NCI-H1436 treated with DMSO at 0.1 percent for 48 hours (cell line): ENCODE results near the gene CNOT6L.

Experiments used
- DNase-seq: peaks from one replicate; lab custom pipeline; 2025; lab: John Stamatoyannopoulos, UW

CNOT6L gene

GRCh38 chr4:77712675-77713074, 106.5 kb downstream of the CNOT6L start:
- no peak for DNase-seq

GRCh38 chr4:77711469-77711868, 107.7 kb downstream of the CNOT6L start:
- no peak for DNase-seq

GRCh38 chr4:77710684-77711083, 108.5 kb downstream of the CNOT6L start:
- DNase-seq = no peak

- no peak for DNase-seq
These were observed 109.1 kb downstream of the CNOT6L start for GRCh38 chr4:77710059-77710458.

- no peak for DNase-seq
These were observed 112.5 kb downstream of the CNOT6L start for GRCh38 chr4:77706717-77707116.

GRCh38 chr4:77703666-77704065, 115.5 kb downstream of the CNOT6L start:
- no peak for DNase-seq

- DNase-seq = no peak
These were observed 118.0 kb downstream of the CNOT6L start for GRCh38 chr4:77701121-77701520.

DNA sequence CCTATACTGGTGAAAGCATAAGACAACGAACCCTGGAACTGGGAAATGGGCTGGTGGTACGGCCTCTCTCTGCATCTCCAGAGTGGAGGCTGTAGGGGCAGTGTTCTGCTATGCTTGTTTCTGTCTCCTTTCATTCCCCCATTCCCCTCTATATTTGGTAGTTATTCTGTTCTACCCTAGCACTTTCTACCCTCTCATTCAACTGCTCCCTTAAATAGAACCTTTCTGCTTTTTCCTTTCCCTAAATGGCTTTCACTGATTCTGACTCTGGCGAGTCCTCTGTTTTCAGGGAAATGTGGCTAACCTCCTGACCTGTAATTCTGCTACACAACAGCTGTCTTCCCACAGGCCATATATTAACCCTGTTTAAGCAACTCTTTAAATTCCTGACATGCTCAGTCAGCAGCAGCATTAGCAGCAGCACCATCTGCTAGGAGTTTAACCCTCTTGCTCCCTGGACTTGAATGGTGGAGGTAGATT, 119.4 kb downstream of the CNOT6L start:
- DNase-seq = no peak

DNA sequence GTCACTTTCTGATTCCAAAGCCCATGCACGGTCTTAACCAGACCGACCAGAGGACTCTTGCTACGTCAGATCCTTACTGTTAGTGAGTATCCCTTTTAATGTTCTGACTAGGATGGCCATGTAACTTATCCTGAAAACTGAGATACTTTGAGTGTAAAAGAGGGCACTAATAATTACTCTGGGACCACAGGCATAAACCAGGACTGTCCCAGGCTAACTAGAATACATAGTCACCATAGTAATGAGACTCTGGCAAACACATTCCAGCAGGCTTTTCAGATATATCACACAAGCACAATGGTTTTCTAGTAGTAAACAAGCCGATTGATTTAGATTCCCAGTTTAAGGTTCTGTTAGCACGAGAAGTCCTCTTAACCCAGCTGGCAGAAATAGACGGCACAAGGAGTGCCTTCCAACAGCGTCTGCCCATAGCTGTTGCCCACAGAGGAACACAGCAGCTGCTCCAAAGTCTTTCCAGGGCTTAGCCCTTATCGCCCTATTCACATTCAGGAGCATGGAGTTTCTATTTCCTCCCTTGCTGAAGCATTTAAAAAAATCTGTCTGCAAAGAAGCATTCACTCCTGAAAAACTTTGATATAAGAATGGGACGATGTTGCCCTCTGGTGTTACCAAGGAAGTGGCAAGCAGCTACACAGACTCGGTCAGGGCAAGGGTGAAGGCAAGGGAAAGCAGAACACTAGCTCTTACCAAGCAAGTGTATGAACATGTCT, 121.1 kb downstream of the CNOT6L start:
- DNase-seq = no peak

GRCh38 chr4:77695774-77696173, 123.4 kb downstream of the CNOT6L start:
- DNase-seq = no peak

- DNase-seq = no peak
These were observed 126.2 kb downstream of the CNOT6L start for GRCh38 chr4:77692847-77693432.

- no peak for DNase-seq
These were observed 137.4 kb downstream of the CNOT6L start for GRCh38 chr4:77681792-77682191.

DNA sequence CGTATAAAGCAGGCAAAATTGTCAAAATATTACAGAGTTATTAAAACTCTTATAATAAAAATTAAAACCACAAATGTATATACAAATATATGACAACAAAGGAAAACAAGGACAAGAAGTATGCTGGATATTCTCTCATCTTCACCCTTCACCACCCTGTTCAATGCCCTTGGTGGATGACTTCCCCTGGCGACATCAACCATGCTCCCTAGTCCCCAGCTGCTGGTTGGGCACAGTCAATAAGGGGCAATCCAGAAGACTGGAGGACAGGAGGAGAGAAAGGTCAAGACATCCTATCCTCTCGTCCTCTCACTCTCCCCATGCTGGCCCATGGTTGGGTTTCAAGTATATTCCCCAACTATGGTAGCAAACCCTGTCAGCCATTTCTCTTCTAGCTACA, 142.3 kb downstream of the CNOT6L start:
- DNase-seq = no peak

GRCh38 chr4:77671051-77671450, 148.1 kb downstream of the CNOT6L start:
- no peak for DNase-seq

DNA sequence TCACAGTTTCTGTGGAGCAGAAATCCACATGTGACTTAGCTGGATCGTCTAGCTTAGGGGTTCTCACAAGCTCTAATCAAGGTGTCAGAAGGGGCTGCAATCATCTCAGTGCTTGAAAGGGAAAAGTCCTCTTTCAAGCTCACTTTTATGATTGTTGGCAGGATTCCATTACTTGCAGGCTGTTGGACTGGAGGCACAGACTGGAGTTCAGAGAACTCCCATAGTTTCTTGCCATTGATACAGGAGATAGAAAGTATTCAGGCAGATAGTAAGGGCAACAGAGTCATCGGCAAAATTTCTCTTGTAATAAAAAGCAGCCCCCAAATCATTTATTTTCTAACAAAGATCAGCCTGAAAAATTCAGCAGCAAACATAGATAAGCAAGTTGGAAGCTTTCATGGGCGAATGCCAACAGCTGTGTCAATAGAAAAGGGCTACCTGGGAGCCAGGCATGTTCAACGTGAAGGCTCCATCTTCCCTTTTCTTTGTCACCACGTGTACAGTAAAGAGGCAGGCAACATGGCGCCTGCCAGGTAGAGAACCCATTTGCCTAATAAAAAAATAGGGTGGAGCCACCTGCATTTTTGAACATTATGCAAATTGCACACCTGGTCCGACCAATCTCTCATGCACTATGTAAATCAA, 149.1 kb downstream of the CNOT6L start:
- DNase-seq = no peak

DNA sequence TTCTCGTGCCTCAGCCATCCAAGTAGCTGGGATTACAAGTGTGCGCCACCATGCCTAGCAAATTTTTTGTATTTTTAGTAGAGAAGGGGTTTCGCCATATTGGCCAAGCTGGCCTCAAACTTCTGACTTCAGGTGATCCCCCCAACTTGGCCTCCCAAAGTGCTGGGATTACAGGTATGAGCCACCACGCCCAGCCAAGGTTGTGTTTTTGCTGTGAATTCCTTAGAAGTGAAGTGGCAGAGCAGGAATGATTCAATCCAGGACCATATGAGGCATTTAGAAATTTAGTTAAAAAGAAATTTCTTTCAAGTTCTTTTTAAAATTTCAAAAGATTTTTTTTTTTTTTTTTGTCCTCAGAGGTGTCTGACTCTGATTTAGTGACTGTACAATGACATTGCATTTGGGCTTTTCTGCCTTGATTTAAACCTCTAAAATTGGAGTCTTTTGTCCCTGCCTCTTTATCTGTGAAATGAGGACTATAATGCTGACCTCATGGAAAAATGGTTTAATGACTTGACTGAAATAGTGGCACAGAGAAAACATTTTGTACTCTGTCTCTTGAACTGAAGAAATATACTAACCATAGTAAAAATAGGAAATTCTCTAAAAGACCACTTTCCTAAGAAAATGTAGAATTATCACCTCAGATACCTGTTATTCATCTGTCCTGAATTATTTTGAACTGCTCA, 153.6 kb downstream of the CNOT6L start:
- no peak for DNase-seq
